Measurements from ENCODE around the gene TLR9.

DNA sequence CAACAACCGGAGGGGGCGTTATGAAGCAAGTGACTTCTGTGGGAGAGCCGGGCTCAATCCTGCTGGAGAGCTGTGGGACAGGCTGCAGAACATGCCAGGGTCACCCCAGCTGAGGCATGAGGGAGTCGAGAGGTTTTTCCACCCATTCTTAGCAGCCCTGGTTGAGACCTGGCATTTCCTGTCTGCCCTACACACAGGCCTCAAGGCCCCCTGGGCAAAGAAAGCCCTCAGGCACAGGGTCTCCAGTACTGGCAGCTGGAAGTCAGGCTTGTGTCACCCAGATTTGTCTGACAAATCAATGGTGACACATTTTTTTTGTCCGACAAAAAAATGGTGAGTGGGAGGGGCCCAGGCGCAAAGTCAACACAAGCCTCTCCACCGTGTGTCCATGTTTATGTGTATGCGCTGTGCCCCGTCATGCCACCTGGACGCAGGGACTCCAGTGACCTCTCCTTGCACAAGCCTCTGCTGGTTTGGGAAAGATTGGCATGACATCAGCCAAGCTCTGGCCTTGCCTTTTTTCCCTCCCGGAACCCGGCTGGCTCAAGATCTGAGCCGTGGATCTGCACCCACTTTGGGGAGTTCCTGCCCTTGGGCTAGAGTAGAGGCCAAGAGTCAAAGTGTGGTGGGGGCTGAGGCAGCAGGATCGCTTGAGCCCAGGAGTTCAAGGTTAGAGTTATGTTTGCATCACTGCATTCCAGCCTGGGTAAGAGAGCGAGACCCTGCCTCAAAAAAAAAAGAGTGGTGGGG, 48.3 kb downstream of the TLR9 start:
- TF ChIP-seq, protein P1, sequence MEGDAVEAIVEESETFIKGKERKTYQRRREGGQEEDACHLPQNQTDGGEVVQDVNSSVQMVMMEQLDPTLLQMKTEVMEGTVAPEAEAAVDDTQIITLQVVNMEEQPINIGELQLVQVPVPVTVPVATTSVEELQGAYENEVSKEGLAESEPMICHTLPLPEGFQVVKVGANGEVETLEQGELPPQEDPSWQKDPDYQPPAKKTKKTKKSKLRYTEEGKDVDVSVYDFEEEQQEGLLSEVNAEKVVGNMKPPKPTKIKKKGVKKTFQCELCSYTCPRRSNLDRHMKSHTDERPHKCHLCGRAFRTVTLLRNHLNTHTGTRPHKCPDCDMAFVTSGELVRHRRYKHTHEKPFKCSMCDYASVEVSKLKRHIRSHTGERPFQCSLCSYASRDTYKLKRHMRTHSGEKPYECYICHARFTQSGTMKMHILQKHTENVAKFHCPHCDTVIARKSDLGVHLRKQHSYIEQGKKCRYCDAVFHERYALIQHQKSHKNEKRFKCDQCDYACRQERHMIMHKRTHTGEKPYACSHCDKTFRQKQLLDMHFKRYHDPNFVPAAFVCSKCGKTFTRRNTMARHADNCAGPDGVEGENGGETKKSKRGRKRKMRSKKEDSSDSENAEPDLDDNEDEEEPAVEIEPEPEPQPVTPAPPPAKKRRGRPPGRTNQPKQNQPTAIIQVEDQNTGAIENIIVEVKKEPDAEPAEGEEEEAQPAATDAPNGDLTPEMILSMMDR (IDR thresholded peaks at IDR 0.05; ENCODE audit: low read depth, low read length): no peak
- TF ChIP-seq, protein P2, sequence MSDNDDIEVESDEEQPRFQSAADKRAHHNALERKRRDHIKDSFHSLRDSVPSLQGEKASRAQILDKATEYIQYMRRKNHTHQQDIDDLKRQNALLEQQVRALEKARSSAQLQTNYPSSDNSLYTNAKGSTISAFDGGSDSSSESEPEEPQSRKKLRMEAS (IDR thresholded peaks at IDR 0.05; ENCODE audit: low read depth, low read length): no peak
- TF ChIP-seq MYC (IDR thresholded peaks at IDR 0.05; ENCODE audit: low read depth, low read length): no peak
- no peak for TF ChIP-seq POLR2A (IDR thresholded peaks at IDR 0.05; ENCODE audit: extremely low read depth, insufficient read length)
